H1 (cell line): ENCODE results near the gene KCNH1. TPM values are rescaled to one million over a fixed set of nuclear protein-coding genes. Genes with fewer than 3 reads are reported as not detected.

Experiments
- CTCF ChIA-PET: fragments of 300-600 bp; sonication (Branson Sonifier 250); formaldehyde crosslinking; loops from one replicate; lab custom pipeline; 2021; ENCODE audit not compliant: partially characterized antibody; lab: Charles Lee
- POLR2A ChIA-PET: fragments of 300-600 bp; sonication (Branson Sonifier 250); formaldehyde crosslinking; loops from one replicate; lab custom pipeline; 2021; ENCODE audit warnings: inconsistent platforms; ENCODE audit not compliant: partially characterized antibody; lab: Charles Lee
- DNase-seq, 2 experiments: peaks; one replicate each; pipeline versions ENCODE4 v3.0.0 to v3.0.0-alpha.2; 2010 to 2022; ENCODE audit warnings: low spot score in 2 of 2, low read depth in 1 of 2, mixed read lengths in 1 of 2
- FAIRE-seq: peaks from 2 replicates; lab custom pipeline; 2011; peaks lifted over from hg19 to GRCh38; lab: Jason Lieb, UNC
- H2AFZ ChIP-seq: 2 replicates; pipeline ENCODE4 v1.8.1; 2012; ENCODE audit warnings: low read length, inconsistent platforms
- H2AK5ac ChIP-seq: 2 replicates; pipeline ENCODE4 v1.6.1; 2013; ENCODE audit warnings: low read depth, low read length
- H2BK120ac ChIP-seq: replicated peaks from 2 replicates; pipeline ENCODE3; 2013; ENCODE audit warnings: low read depth, low read length, inconsistent platforms
- H2BK12ac ChIP-seq: 2 replicates; pipeline ENCODE4 v1.6.1; 2013; ENCODE audit warnings: low read depth, low read length
- H2BK15ac ChIP-seq: 2 replicates; pipeline ENCODE4 v1.6.1; 2013; ENCODE audit warnings: low read length
- H2BK20ac ChIP-seq: 2 replicates; pipeline ENCODE4 v1.6.1; 2013; ENCODE audit warnings: low read length
- H2BK5ac ChIP-seq: 2 replicates; pipeline ENCODE4 v1.6.1; 2013; ENCODE audit warnings: low read depth, low read length
- H3K14ac ChIP-seq: 2 replicates; pipeline ENCODE4 v1.6.1; 2013; ENCODE audit warnings: inconsistent platforms; ENCODE audit not compliant: insufficient read length
- H3K18ac ChIP-seq: 2 replicates; pipeline ENCODE4 v1.6.1; 2013; ENCODE audit warnings: low read length; ENCODE audit errors: extremely low read depth
- H3K23ac ChIP-seq: 2 replicates; pipeline ENCODE4 v1.6.1; 2013; ENCODE audit warnings: inconsistent platforms; ENCODE audit not compliant: insufficient read length
- H3K23me2 ChIP-seq: 2 replicates; pipeline ENCODE4 v1.6.1; 2013; ENCODE audit warnings: low read depth, low read length
- H3K27ac ChIP-seq: 2 replicates; pipeline ENCODE4 v1.6.1; 2011; ENCODE audit warnings: low read depth, low read length, inconsistent platforms
- H3K27me3 ChIP-seq, 4 experiments: replicated peaks in 1 of 4; 1 replicate in 1 of 4; 2 replicates in 3 of 4; pipeline versions ENCODE4 v1.6.1 to v1.8.1; 2011 to 2013; ENCODE audit warnings: low read length in 3 of 4, mild to moderate bottlenecking in 3 of 4, inconsistent platforms in 2 of 4, mixed read lengths in 2 of 4, moderate library complexity in 1 of 4; ENCODE audit not compliant: control insufficient read depth in 3 of 4, insufficient read depth in 3 of 4; ENCODE audit errors: extremely low read depth in 1 of 4
- H3K36me3 ChIP-seq, 4 experiments: 2 replicates each; pipeline versions ENCODE4 v1.6.1 to v1.8.1; 2011 to 2013; ENCODE audit warnings: mild to moderate bottlenecking in 4 of 4, low read length in 3 of 4, moderate library complexity in 2 of 4, control low read depth in 1 of 4, inconsistent platforms in 1 of 4; ENCODE audit not compliant: insufficient read depth in 4 of 4, control insufficient read depth in 2 of 4
- H3K4ac ChIP-seq: replicated peaks from 2 replicates; pipeline ENCODE3; 2013; ENCODE audit warnings: low read length, low read depth, mixed read lengths, inconsistent platforms; ENCODE audit not compliant: insufficient read length
- H3K4me1 ChIP-seq, 4 experiments: replicated peaks in 1 of 4; 1 replicate in 1 of 4; 2 replicates in 3 of 4; pipeline versions ENCODE4 v1.6.1 to v1.8.1; 2011 to 2013; ENCODE audit warnings: low read length in 3 of 4, inconsistent platforms in 2 of 4, mixed read lengths in 1 of 4; ENCODE audit not compliant: insufficient read depth in 4 of 4, control insufficient read depth in 3 of 4
- H3K4me2 ChIP-seq, 2 experiments: 2 replicates each; pipeline versions ENCODE4 v1.6.1 to v1.8.1; 2011 to 2013; ENCODE audit warnings: low read depth in 2 of 2, low read length in 2 of 2, control low read depth in 1 of 2, inconsistent platforms in 1 of 2, mild to moderate bottlenecking in 1 of 2; ENCODE audit not compliant: insufficient read depth in 1 of 2
- H3K4me3 ChIP-seq, 4 experiments: fragments of 200-600, 300-600 bp in 1 of 4; sonication (generic), shearing (Covaris generic), sonication (Bioruptor Twin) in 1 of 4; 2 replicates each; pipeline versions ENCODE4 v1.5.1 to v1.8.1; 2011 to 2016; ENCODE audit warnings: low read length in 4 of 4, low read depth in 3 of 4, control low read depth in 2 of 4, inconsistent platforms in 2 of 4, mild to moderate bottlenecking in 2 of 4, mixed read lengths in 1 of 4, moderate library complexity in 1 of 4; ENCODE audit not compliant: insufficient read depth in 2 of 4; ENCODE audit errors: extremely low read depth in 1 of 4
- H3K56ac ChIP-seq: replicated peaks from 2 replicates; pipeline ENCODE3; 2013; ENCODE audit warnings: low read depth, mild to moderate bottlenecking, mixed read lengths, low read length, inconsistent platforms; ENCODE audit not compliant: insufficient read length
- H3K79me1 ChIP-seq: 2 replicates; pipeline ENCODE4 v1.6.1; 2013; ENCODE audit warnings: low read depth, low read length, control low read depth
- H3K79me2 ChIP-seq, 2 experiments: 2 replicates each; pipeline versions ENCODE4 v1.6.1 to v1.8.1; 2012 to 2013; ENCODE audit warnings: low read length in 2 of 2, mild to moderate bottlenecking in 2 of 2, inconsistent platforms in 1 of 2; ENCODE audit not compliant: insufficient read depth in 2 of 2, control insufficient read depth in 1 of 2
- H3K9ac ChIP-seq, 4 experiments: replicated peaks in 1 of 4; 1 replicate in 1 of 4; 2 replicates in 3 of 4; pipeline versions ENCODE4 v1.6.1 to v1.8.1; 2011 to 2013; ENCODE audit warnings: low read depth in 3 of 4, low read length in 3 of 4, control low read depth in 2 of 4, mild to moderate bottlenecking in 2 of 4, moderate library complexity in 2 of 4, inconsistent platforms in 1 of 4; ENCODE audit errors: extremely low read depth in 1 of 4
- H3K9me3 ChIP-seq, 2 experiments: 2 replicates each; pipeline versions ENCODE4 v1.6.1 to v1.8.1; 2012 to 2013; ENCODE audit warnings: mild to moderate bottlenecking in 2 of 2, moderate library complexity in 2 of 2, control low read depth in 1 of 2, inconsistent platforms in 1 of 2, low read depth in 1 of 2, low read length in 1 of 2, mixed read lengths in 1 of 2; ENCODE audit not compliant: insufficient read depth in 2 of 2
- H4K20me1 ChIP-seq, 2 experiments: replicated peaks in 1 of 2; 2 replicates each; pipeline versions ENCODE3 to v1.8.1; 2011 to 2013; ENCODE audit warnings: inconsistent platforms in 2 of 2, low read length in 2 of 2, mild to moderate bottlenecking in 1 of 2; ENCODE audit not compliant: insufficient read depth in 2 of 2, control insufficient read depth in 1 of 2
- H4K5ac ChIP-seq: 2 replicates; pipeline ENCODE4 v1.6.1; 2013; ENCODE audit warnings: low read length, low read depth, mixed read lengths, inconsistent platforms; ENCODE audit not compliant: insufficient read length
- H4K8ac ChIP-seq: 2 replicates; pipeline ENCODE4 v1.8.0; 2013; ENCODE audit warnings: mild to moderate bottlenecking, moderate library complexity, low read length, inconsistent platforms; ENCODE audit not compliant: insufficient read depth; ENCODE audit errors: extremely low read depth
- H4K91ac ChIP-seq: replicated peaks from 2 replicates; pipeline ENCODE3; 2013; ENCODE audit warnings: low read length, mixed read lengths, inconsistent platforms; ENCODE audit not compliant: insufficient read length
- PHF8 ChIP-seq: fragments of 200-600 bp; sonication (generic); conservative IDR thresholded peaks from 2 replicates; pipeline ENCODE4 v1.7.1; 2012; ENCODE audit warnings: low read depth, mild to moderate bottlenecking, inconsistent platforms, low read length, moderate library complexity
- POLR2A ChIP-seq, 2 experiments: IDR thresholded peaks; 1 replicate in 1 of 2; 2 replicates in 1 of 2; pipeline ENCODE4 v1.6.1; 2011; ENCODE audit warnings: low read depth in 2 of 2, low read length in 2 of 2, mild to moderate bottlenecking in 2 of 2; ENCODE audit errors: control extremely low read depth in 1 of 2
- whole genome bisulfite sequencing, 2 experiments: shearing (Covaris generic) in 1 of 2; methylation state at CpG; one replicate each; pipeline versions ENCODE4 v1.1.6 to v1.1.7; 2013 to 2015; ENCODE audit warnings: low lambda C conversion rate in 2 of 2, mixed read lengths in 2 of 2, inconsistent platforms in 1 of 2, low coverage in 1 of 2, missing lambda C conversion rate in 1 of 2; ENCODE audit not compliant: insufficient replicate concordance in 2 of 2, insufficient coverage in 1 of 2, insufficient read length in 1 of 2; ENCODE audit errors: extremely low coverage in 1 of 2, missing lambda C conversion rate in 1 of 2; 5-methylcytosine and 5-hydroxymethylcytosine counted together
- polyA plus RNA-seq, 7 experiments: library from polyadenylated mRNA; depleted of rRNA in 3 of 7; stranded (reverse) in 5 of 7; unstranded in 2 of 7; fragments of >200 nt in 5 of 7; fragments of 200-250 nt in 2 of 7; gene quantifications; 1 replicate in 5 of 7; 2 replicates in 1 of 7; 4 replicates in 1 of 7; pipeline versions ENCODE4 v1.2.1 to v1.2.3, GENCODE V29; 2011 to 2013; ENCODE audit warnings: missing spikeins in 2 of 7, mixed read lengths in 2 of 7
- total RNA-seq: library from RNA; stranded (reverse); fragmentation: NEBNext Ultra II Directional; extraction: Animal tissue kit (Norgen Biotek cat#: 25700); gene quantifications from 2 replicates; pipeline ENCODE4 v1.2.1, GENCODE V29; 2021

Gene KCNH1
- total and polyA plus RNA-seq, 2 of the 8 experiments (the other 6 are each of a cell fraction or from before 2014, with no cell fraction given) = 0.27 to 0.34 TPM

- no peak overlapping the region for H2BK12ac ChIP-seq
- H2BK15ac ChIP-seq = no peak overlapping the region
- H3K14ac ChIP-seq = no peak overlapping the region
- H2AFZ ChIP-seq = no peak overlapping the region
- POLR2A ChIA-PET = no interaction called here
- no peak overlapping the region for H4K91ac ChIP-seq
- no peaks in the 10 kb centered on the region for H3K79me1 ChIP-seq
- H3K4me3 ChIP-seq = no peak overlapping the region
- no peaks in the 10 kb centered on the region for H3K9me3 ChIP-seq
- WGBS, 2 experiments = 83% methylated on average over 2 of the region's 2 CpGs; no CpG with 5 or more reads in 1 of the 2 experiments
- no peak overlapping the region for H3K18ac ChIP-seq
- DNase-seq (no peak), FAIRE-seq (no peak)
- no peak overlapping the region for H2BK5ac ChIP-seq
- no peak overlapping the region for H3K4ac ChIP-seq
- H3K27me3 ChIP-seq = no peaks in the 10 kb centered on the region
- H2BK20ac ChIP-seq = no peak overlapping the region
- H3K9ac ChIP-seq = no peak overlapping the region
- CTCF ChIA-PET = interaction anchor here (0.6 to 1.6 kb wide), 5 partner anchors 27 to 545 kb away, joined by 3 to 4 read pairs (median 3); no protein-coding TSS in a partner anchor
- no peak overlapping the region for H3K23ac ChIP-seq
- no peak overlapping the region for H3K4me2 ChIP-seq
- no peaks in the 10 kb centered on the region for H3K4me1 ChIP-seq
- no peaks in the 10 kb centered on the region for H3K36me3 ChIP-seq
- no peak overlapping the region for H2AK5ac ChIP-seq
- H4K8ac ChIP-seq = no peak overlapping the region
- no peaks in the 10 kb centered on the region for H4K20me1 ChIP-seq
- H3K27ac ChIP-seq = no peak overlapping the region
- H3K23me2 ChIP-seq = no peaks in the 10 kb centered on the region
- H3K56ac ChIP-seq = no peak overlapping the region
- H4K5ac ChIP-seq = no peak overlapping the region
- TF ChIP-seq POLR2A (IDR thresholded peaks at IDR 0.05; ENCODE audit: control extremely low read depth in 1 of 2, low read depth in 2 of 2, low read length in 2 of 2) = no peak
- TF ChIP-seq PHF8 = no peak
- H2BK120ac ChIP-seq = no peak overlapping the region
- H3K79me2 ChIP-seq = no peaks in the 10 kb centered on the region
These were observed 7.3 kb downstream of the KCNH1 start for GRCh38 chr1:211126622-211127021.
